Measurements from ENCODE around the gene TFF1.

GRCh38 chr21:42319851-42320572 is 46.3 kb downstream of the TFF1 start:
- TF ChIP-seq CTCF (IDR thresholded peaks at IDR 0.05), result no peak
- TF ChIP-seq POLR2AphosphoS5 (IDR thresholded peaks at IDR 0.05), result no peak
- no peak for TF ChIP-seq POLR2A (IDR thresholded peaks at IDR 0.05)
